Adipocyte (in vitro differentiated cells): Measurements from ENCODE around the gene NOS1AP.

Source experiments
- DNase-seq: peaks from one replicate; pipeline ENCODE4 v3.0.0-alpha.2; 2015; ENCODE audit warnings: low read depth
- H3K27me3 ChIP-seq: replicated peaks from 2 replicates; pipeline ENCODE4 v1.7.0; 2013; ENCODE audit warnings: mild to moderate bottlenecking, low read length, moderate library complexity; ENCODE audit not compliant: control insufficient read depth, insufficient read depth
- H3K36me3 ChIP-seq: 2 replicates; pipeline ENCODE4 v1.7.0; 2013; ENCODE audit warnings: low read length, mild to moderate bottlenecking, moderate library complexity; ENCODE audit not compliant: control insufficient read depth, insufficient read depth, severe bottlenecking
- H3K4me1 ChIP-seq: 2 replicates; pipeline ENCODE4 v1.7.0; 2013; ENCODE audit warnings: mild to moderate bottlenecking, low read length, moderate library complexity; ENCODE audit not compliant: control insufficient read depth, insufficient read depth
- H3K4me3 ChIP-seq: 2 replicates; pipeline ENCODE4 v1.7.0; 2013; ENCODE audit warnings: mild to moderate bottlenecking, low read length, moderate library complexity
- H3K9ac ChIP-seq: 2 replicates; pipeline ENCODE4 v1.7.0; 2013; ENCODE audit warnings: mild to moderate bottlenecking, low read length, moderate library complexity
- H3K9me3 ChIP-seq: 2 replicates; pipeline ENCODE4 v1.7.0; 2013; ENCODE audit warnings: mild to moderate bottlenecking, low read length, moderate library complexity; ENCODE audit not compliant: control insufficient read depth

Gene NOS1AP

DNA sequence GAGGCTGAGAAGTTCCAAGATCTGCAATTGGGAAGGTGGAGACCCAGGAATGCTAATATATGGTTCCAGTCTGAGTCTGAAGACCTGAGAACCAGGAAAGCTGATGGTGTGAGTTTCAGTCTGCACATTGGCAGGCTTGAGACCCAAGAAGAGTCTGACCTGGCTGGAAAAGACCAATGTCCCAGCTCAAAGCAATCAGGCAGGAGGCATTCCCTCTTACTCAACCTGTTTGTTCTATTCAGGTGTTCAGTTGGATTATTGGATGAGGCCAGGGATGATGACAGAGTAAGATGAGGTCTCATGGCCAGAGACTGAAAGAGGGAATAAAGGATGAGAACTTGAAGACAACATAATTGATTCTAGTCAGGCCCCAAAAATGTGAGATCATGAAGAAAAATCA is 257.1 kb downstream of the NOS1AP start:
- Histone ChIP-seq H3K4me1 (peaks cover 20% of the 10 kb centered on the region), H3K9me3 (no peaks in the 10 kb centered on the region), H3K4me3 (no peak overlapping the region), H3K9ac (no peak overlapping the region), H3K27me3 (no peaks in the 10 kb centered on the region), H3K36me3 (no peaks in the 10 kb centered on the region)
- no peak for DNase-seq

DNA sequence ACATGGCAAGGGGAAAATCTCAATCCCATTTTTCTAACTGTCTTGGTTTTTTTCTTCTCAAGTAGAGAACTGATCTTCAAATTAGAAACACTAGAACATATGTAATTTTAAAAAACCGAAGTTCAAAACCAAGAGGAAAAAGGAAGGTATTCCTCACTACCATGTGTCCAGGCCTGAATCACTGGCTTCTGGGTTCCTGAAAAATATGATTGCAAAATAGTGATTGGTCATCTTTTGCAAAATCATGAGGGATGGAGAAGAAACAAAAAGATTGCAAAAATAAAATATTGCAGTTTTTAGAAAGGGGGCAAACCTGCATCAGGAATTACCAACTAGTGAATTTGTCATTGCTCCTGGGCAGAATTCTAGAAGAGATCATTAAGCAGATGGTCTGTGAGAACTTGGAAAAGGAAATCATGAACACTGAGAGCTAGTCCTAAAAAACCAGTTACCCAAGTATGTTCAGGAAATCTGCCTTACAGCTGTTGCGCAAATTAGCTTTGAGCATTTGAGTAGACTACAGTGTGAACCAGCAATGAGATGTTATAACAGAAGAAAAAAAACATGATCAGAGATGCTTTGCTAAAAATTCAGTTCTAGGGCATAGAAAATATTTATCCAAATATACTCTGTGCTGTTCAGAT is 257.8 kb downstream of the NOS1AP start:
- Histone ChIP-seq H3K9ac (no peak overlapping the region), H3K4me1 (peaks cover 20% of the 10 kb centered on the region), H3K4me3 (no peak overlapping the region), H3K36me3 (no peaks in the 10 kb centered on the region), H3K27me3 (peaks cover 5% of the 10 kb centered on the region), H3K9me3 (no peaks in the 10 kb centered on the region)
- peak; percentile 27 for DNase-seq

DNA sequence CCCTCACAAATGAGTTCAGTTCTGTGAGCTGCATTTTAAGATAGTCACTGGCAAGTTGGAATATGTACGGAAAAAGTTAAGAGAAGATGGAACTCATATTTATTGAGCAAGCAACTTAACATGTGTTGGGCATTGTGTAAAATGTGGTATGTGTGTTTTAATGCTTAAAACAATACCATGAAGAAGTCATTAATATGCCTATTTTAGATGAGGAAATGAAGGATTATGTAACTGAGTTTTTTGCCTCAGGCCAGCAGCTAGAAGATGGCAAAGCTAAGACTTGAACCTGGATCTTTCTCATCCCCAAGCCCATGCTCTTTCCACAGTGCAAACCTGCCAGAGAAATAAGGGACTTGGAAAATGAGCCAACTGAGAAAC is 258.3 kb downstream of the NOS1AP start:
- Histone ChIP-seq H3K9me3 (no peaks in the 10 kb centered on the region), H3K9ac (no peak overlapping the region), H3K36me3 (no peaks in the 10 kb centered on the region), H3K27me3 (peaks cover 7% of the 10 kb centered on the region), H3K4me1 (peaks cover 20% of the 10 kb centered on the region), H3K4me3 (no peak overlapping the region)
- no peak for DNase-seq

DNA sequence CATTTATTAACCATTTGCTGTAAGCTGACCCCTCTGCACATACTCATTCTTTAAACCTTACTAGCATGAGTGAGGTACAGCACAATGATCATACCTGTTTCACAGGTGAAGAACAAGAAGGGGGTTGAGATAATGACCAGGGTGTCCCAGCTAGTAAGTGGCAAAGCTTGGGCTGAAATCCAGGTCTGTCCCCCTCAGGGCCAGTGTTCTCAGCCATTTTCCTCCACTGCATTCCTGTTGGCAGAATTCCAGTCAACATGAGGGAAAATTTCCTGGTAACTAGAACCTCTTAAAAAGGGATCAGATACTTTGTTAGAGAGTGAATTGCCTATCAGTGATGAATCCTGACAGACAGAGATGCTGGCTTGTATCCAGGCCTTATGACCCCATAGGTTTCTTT is 259.0 kb downstream of the NOS1AP start:
- no peak for DNase-seq
- Histone ChIP-seq H3K27me3 (peaks cover 11% of the 10 kb centered on the region), H3K4me1 (peaks cover 20% of the 10 kb centered on the region), H3K4me3 (no peak overlapping the region), H3K9me3 (no peaks in the 10 kb centered on the region), H3K36me3 (no peaks in the 10 kb centered on the region), H3K9ac (no peak overlapping the region)

DNA sequence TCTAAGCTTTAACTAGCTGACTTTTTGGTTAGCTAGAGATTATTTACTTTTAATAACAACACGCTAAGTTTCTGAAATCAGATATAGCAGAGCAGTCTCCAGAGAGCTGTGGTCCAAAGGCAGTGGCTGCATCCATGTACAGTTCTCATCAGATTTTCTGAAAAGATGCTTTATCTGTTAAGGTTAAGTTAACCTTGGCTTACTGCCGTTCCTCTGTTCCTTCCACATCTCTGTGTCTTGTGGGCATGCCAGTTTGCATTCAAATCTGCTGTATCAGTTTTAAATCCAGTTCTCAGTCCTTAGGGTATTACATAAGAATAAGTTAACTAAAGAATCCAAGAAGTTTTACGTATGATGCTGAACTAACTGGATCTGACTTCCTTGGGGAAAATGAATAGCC is 260.3 kb downstream of the NOS1AP start:
- peaks cover 20% of the 10 kb centered on the region for H3K4me1 ChIP-seq
- H3K27me3 ChIP-seq = peaks cover 11% of the 10 kb centered on the region
- no peaks in the 10 kb centered on the region for H3K36me3 ChIP-seq
- H3K9me3 ChIP-seq = no peaks in the 10 kb centered on the region
- H3K4me3 ChIP-seq = no peak overlapping the region
- H3K9ac ChIP-seq = no peak overlapping the region
- no peak for DNase-seq

DNA sequence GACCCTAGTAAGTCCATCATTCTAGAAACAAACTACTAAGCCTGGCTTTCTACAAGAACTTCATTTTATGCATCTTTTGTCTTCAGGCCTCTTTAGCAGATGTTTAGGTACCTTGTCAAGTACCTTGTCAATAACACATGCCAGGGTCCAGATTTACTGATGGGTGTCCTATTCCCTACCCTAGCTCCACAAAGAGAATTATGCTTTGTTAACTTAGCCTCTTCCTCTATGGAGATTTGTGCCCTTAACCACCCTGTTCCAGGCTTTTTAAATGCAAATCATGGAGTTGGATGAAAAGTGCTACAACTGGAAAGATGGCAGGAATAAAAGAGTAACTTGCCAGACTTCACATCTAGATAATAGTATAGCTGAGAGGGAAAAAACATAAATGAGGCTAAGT is 264.5 kb downstream of the NOS1AP start:
- no peaks in the 10 kb centered on the region for H3K9me3 ChIP-seq
- H3K4me3 ChIP-seq = no peak overlapping the region
- H3K27me3 ChIP-seq = peaks cover 27% of the 10 kb centered on the region
- DNase-seq = no peak
- H3K4me1 ChIP-seq = peaks cover 4% of the 10 kb centered on the region
- H3K9ac ChIP-seq = no peak overlapping the region
- H3K36me3 ChIP-seq = no peaks in the 10 kb centered on the region

DNA sequence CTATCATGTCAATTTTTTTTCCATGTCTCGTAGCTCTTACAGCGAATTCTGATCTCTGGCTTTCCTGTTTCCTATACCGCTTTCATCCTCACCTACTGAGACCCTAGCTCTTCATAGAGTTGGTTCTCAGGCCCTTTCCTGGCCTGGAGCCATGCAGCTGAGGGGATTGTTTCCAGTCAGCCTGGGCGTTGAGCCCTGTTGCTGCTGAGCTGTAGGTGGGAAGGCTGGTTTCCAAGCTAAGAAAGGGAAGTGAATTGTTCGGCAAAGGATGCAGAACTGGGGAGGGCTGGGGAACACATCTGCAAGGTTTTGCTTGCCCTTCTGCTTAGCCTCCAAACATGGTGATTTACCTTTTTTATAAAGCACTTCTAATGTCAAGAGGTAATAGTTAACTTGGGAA is 265.6 kb downstream of the NOS1AP start:
- H3K36me3 ChIP-seq = no peaks in the 10 kb centered on the region
- DNase-seq = no peak
- H3K27me3 ChIP-seq = peaks cover 27% of the 10 kb centered on the region
- no peak overlapping the region for H3K4me3 ChIP-seq
- peaks cover 2% of the 10 kb centered on the region for H3K4me1 ChIP-seq
- no peaks in the 10 kb centered on the region for H3K9me3 ChIP-seq
- H3K9ac ChIP-seq = no peak overlapping the region

DNA sequence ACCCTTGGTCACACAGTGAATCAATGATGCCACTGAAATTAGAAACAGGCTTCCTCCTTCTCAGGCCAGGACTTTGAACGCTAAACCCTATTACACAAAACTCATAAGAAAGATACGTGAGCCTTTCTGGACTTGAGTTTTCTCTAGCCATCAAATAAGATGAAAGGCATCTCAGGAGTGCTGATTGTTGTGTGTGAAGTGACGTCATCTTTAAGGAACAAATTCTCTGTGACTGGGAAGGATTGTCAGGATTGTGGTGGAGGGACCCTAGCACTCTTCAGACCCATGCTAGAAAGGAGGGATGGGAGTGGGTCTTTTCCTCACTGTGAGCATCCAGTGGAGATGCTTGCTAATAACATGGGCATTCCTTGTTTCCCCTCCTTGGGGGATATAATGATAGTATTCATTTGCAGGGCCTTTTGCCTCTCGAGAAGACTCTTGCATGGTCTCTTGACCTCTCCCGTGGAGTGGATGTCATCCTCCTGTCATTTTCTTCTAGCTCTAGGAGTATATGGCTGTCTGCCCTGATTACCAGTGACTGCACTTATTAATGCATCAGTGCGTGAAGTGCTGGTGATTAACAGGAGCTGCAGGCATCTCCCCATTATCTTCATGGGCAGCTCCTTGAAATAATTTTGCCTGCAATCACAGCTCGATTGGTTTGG is 267.3 kb downstream of the NOS1AP start:
- H3K27me3 ChIP-seq = peaks cover 31% of the 10 kb centered on the region
- no peaks in the 10 kb centered on the region for H3K9me3 ChIP-seq
- no peaks in the 10 kb centered on the region for H3K36me3 ChIP-seq
- H3K4me3 ChIP-seq = no peak overlapping the region
- no peak for DNase-seq
- no peak overlapping the region for H3K9ac ChIP-seq
- H3K4me1 ChIP-seq = no peaks in the 10 kb centered on the region

DNA sequence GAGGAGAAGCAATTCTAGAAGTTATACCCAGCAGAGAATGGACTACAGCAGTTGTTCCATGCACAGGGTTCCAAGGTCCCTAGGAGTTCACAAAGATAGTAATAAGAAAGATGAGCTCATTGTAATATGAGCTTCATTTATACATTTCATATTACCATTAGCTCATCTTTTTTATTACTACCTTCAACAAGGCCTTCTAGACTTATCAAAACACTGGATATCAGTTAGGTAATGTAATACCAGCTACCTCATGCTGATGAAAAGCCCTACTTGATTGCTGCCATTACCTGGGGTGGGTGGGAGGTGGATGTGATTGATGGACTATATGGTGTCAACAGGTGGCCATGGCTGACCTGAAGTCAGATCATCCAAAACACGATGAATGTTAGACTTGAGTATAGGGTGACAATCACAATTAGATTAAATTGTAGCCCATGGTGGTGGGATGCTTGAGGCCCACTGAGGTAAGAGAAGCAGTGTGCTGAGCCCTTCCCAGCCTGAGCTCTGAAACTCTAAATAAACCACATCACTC is 273.0 kb downstream of the NOS1AP start:
- Histone ChIP-seq H3K4me1 (no peaks in the 10 kb centered on the region), H3K27me3 (peaks cover 7% of the 10 kb centered on the region), H3K9me3 (peaks cover 2% of the 10 kb centered on the region), H3K9ac (no peak overlapping the region), H3K4me3 (no peak overlapping the region), H3K36me3 (no peaks in the 10 kb centered on the region)
- DNase-seq = no peak

DNA sequence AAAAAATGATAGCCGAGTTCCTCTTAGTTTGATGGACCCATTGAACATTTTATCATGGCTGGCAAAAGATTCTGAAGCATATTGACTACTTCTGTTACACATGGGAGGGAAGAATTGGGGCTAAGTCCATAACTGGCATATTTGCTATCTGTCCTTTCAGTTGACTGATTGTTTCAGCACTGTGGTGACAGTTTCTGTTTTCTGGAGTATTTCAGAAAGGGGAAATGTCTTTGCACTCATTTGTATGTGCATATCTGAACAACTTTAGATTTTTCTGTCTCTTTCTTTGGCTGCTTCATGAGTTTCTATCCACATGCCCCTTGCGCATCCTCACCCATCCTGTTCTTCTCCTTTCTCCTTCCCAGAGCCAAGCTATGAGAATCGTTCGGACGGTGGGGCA is 274.0 kb downstream of the NOS1AP start:
- Histone ChIP-seq H3K9me3 (peaks cover 2% of the 10 kb centered on the region), H3K27me3 (peaks cover 4% of the 10 kb centered on the region), H3K9ac (no peak overlapping the region), H3K4me3 (no peak overlapping the region), H3K4me1 (no peaks in the 10 kb centered on the region), H3K36me3 (no peaks in the 10 kb centered on the region)
- no peak for DNase-seq

DNA sequence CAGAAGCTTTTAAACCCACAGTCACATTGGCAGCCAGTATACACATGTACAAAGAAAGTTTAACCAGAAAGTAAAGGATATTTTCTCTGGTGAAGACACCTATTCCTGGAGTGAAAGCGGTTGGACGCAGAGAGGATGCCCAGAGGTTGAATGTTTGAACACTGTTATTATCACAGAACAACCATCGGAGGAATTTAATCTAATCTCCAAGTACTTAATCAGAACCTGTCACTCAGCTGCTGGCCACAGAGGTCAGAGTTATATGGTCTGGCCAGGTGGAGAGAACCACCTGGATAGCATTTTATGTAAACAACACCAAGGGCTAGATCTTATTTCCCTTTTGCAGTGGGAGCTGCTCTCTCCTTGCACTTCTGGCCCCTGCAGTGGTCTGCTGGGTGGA is 277.8 kb downstream of the NOS1AP start:
- H3K36me3 ChIP-seq = no peaks in the 10 kb centered on the region
- no peak overlapping the region for H3K4me3 ChIP-seq
- H3K9me3 ChIP-seq = peaks cover 2% of the 10 kb centered on the region
- no peaks in the 10 kb centered on the region for H3K4me1 ChIP-seq
- H3K27me3 ChIP-seq = no peaks in the 10 kb centered on the region
- no peak for DNase-seq
- no peak overlapping the region for H3K9ac ChIP-seq
